ENCODE results near the gene ORC6.

DNA sequence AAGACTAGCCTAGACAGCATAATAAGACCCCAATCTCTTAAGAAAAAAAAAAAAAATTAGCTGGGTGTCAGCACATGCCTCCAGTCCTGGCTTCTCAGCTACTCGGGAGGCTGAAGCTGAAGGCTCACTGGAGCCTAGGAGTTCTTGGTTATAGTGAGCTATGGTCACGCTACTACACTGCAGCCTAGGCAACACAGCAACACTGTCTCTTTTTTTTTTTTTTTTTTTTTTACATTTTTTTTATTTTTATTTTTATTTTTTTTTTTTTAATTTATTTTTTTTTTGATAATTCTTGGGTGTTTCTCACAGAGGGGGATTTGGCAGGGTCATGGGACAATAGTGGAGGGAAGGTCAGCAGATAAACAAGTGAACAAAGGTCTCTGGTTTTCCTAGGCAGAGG lies 4.1 kb downstream of the ORC6 start:
- TF ChIP-seq CTCF (IDR thresholded peaks at IDR 0.05) = no peak
- no peak for TF ChIP-seq POLR2A (IDR thresholded peaks at IDR 0.05)
- TF ChIP-seq EP300 (IDR thresholded peaks at IDR 0.05) = no peak
- TF ChIP-seq POLR2AphosphoS5 (IDR thresholded peaks at IDR 0.05) = no peak

Measured in stomach (tissue), 4 donors.